HCT116 (cell line): ENCODE measurements around the gene LPO. TPM values are rescaled to one million over a fixed set of nuclear protein-coding genes. Genes with fewer than 3 reads are reported as not detected.

ENCODE experiments used
- ATAC-seq: fragments of 200-7000 bp; cut with Tn5 transposase; 2 replicates; pipeline ENCODE4 v1.9.1; 2020; ENCODE audit warnings: mild to moderate bottlenecking, moderate library complexity
- BruUV-seq: library from RNA; stranded (reverse); fragments of 400-500 nt; replicated peaks from 2 replicates; lab custom pipeline; 2021; lab: Mats Ljungman, UMichigan
- CTCF ChIA-PET: fragments of 300-600 bp; sonication (Branson Sonifier 250); formaldehyde crosslinking; loops from one replicate; lab custom pipeline; 2021; ENCODE audit warnings: antibody characterized with exemption; lab: Charles Lee
- POLR2A ChIA-PET: fragments of 300-600, 350-600 bp; sonication (Branson Sonifier 250); formaldehyde crosslinking; loops from one replicate; lab custom pipeline; 2021; ENCODE audit warnings: antibody characterized with exemption; lab: Charles Lee
- RAD21 ChIA-PET, 2 experiments: fragments of 300-600 bp; sonication (Branson Sonifier 250); formaldehyde crosslinking; loops; one replicate each; lab custom pipeline; 2023; ENCODE audit warnings: low total read pairs in 2 of 2; ENCODE audit not compliant: uncharacterized antibody in 2 of 2, unreplicated experiment in 2 of 2, low non-redundant PET in 1 of 2; lab: Charles Lee
- DNase-seq: peaks from one replicate; pipeline ENCODE4 v3.0.0-alpha.2; 2010; ENCODE audit warnings: low read depth, low spot score
- H2AFZ ChIP-seq: fragments of 200-600 bp; shearing (Covaris generic), sonication (generic); 2 replicates; pipeline ENCODE4 v1.6.1; 2017; ENCODE audit warnings: low read depth, mixed run types, mixed read lengths, antibody characterized with exemption, low read length; ENCODE audit not compliant: poor library complexity, severe bottlenecking
- H3K27ac ChIP-seq: 2 replicates; pipeline ENCODE4 v1.5.1; 2012; ENCODE audit warnings: low read depth, low read length
- H3K27me3 ChIP-seq: fragments of 200-600 bp; sonication (generic); 2 replicates; pipeline ENCODE4 v1.6.1; 2016; ENCODE audit warnings: mixed run types, low read length, mixed read lengths; ENCODE audit not compliant: insufficient read depth
- H3K36me3 ChIP-seq, 2 experiments: fragments of 200-500 bp in 1 of 2; fragments of 200-600 bp in 1 of 2; sonication (Bioruptor generic) in 1 of 2; sonication (generic) in 1 of 2; 2 replicates each; pipeline versions ENCODE4 v1.5.1 to v1.6.1; 2014 to 2016; ENCODE audit warnings: low read length in 2 of 2, inconsistent platforms in 1 of 2, mixed read lengths in 1 of 2, mixed run types in 1 of 2; ENCODE audit not compliant: insufficient read depth in 2 of 2, control insufficient read depth in 1 of 2
- H3K4me1 ChIP-seq, 2 experiments: fragments of 200-600 bp in 1 of 2; sonication (generic) in 1 of 2; 2 replicates each; pipeline versions ENCODE4 v1.5.1 to v1.6.1; 2012 to 2017; ENCODE audit warnings: low read length in 2 of 2, inconsistent platforms in 1 of 2, mild to moderate bottlenecking in 1 of 2, mixed read lengths in 1 of 2, mixed run types in 1 of 2, moderate library complexity in 1 of 2; ENCODE audit not compliant: insufficient read depth in 2 of 2, control insufficient read depth in 1 of 2
- H3K4me2 ChIP-seq: fragments of 200-600 bp; sonication (generic); 2 replicates; pipeline ENCODE4 v1.6.1; 2017; ENCODE audit warnings: mixed run types, low read length, mixed read lengths
- H3K4me3 ChIP-seq, 2 experiments: fragments of 200-600 bp in 1 of 2; sonication (generic) in 1 of 2; replicated peaks in 1 of 2; 2 replicates each; pipeline ENCODE4 v1.5.1; 2011 to 2016; ENCODE audit warnings: low read length in 2 of 2, control low read depth in 1 of 2, low read depth in 1 of 2, mild to moderate bottlenecking in 1 of 2, mixed read lengths in 1 of 2, mixed run types in 1 of 2
- H3K79me2 ChIP-seq: fragments of 200-600 bp; sonication (generic); 2 replicates; pipeline ENCODE4 v1.6.1; 2017; ENCODE audit warnings: mild to moderate bottlenecking, mixed run types, low read length, moderate library complexity, mixed read lengths; ENCODE audit not compliant: insufficient read depth
- H3K9ac ChIP-seq: fragments of 200-600 bp; sonication (generic); 2 replicates; pipeline ENCODE4 v1.6.1; 2016; ENCODE audit warnings: low read length, mixed read lengths
- H3K9me2 ChIP-seq: fragments of 200-600 bp; sonication (generic), shearing (Covaris generic); 2 replicates; pipeline ENCODE4 v1.6.1; 2017; ENCODE audit warnings: mixed run types, mild to moderate bottlenecking, moderate library complexity; ENCODE audit not compliant: insufficient read depth
- H3K9me3 ChIP-seq, 2 experiments: fragments of 200-500 bp in 1 of 2; fragments of 200-600 bp in 1 of 2; sonication (Bioruptor generic) in 1 of 2; sonication (generic) in 1 of 2; 2 replicates each; pipeline ENCODE4 v1.6.1; 2014 to 2017; ENCODE audit warnings: low read length in 2 of 2, mixed read lengths in 2 of 2, inconsistent platforms in 1 of 2, low read depth in 1 of 2, mild to moderate bottlenecking in 1 of 2, mixed run types in 1 of 2, moderate library complexity in 1 of 2; ENCODE audit not compliant: control insufficient read depth in 1 of 2, insufficient read depth in 1 of 2
- H4K20me1 ChIP-seq: fragments of 200-600 bp; sonication (generic), shearing (Covaris generic); 2 replicates; pipeline ENCODE4 v1.6.1; 2017; ENCODE audit warnings: mixed run types, mild to moderate bottlenecking, moderate library complexity; ENCODE audit not compliant: insufficient read depth
- ELF1 ChIP-seq: IDR thresholded peaks from 2 replicates; pipeline ENCODE4 v1.6.1; 2012; ENCODE audit warnings: low read depth, borderline replicate concordance
- FOSL1 ChIP-seq: IDR thresholded peaks from 2 replicates; pipeline ENCODE4 v1.6.1; 2012; ENCODE audit warnings: low read depth
- JUND ChIP-seq: IDR thresholded peaks from 2 replicates; pipeline ENCODE4 v1.6.1; 2012
- POLR2A ChIP-seq: IDR thresholded peaks from 2 replicates; pipeline ENCODE4 v1.7.0; 2011; ENCODE audit warnings: borderline replicate concordance; ENCODE audit not compliant: insufficient read depth, insufficient read length; ENCODE audit errors: extremely low read depth
- RAD21 ChIP-seq: IDR thresholded peaks from 2 replicates; pipeline ENCODE4 v1.6.1; 2012; ENCODE audit warnings: low read depth, mild to moderate bottlenecking
- SP1 ChIP-seq: IDR thresholded peaks from 2 replicates; pipeline ENCODE4 v1.6.1; 2012; ENCODE audit warnings: low read depth
- TCF7L2 ChIP-seq: IDR thresholded peaks from 2 replicates; pipeline ENCODE4 v1.7.0; 2011; ENCODE audit warnings: borderline replicate concordance, inconsistent platforms; ENCODE audit not compliant: insufficient read depth, insufficient read length; ENCODE audit errors: extremely low read depth
- YY1 ChIP-seq: IDR thresholded peaks from 2 replicates; pipeline ENCODE4 v1.6.1; 2011; ENCODE audit warnings: low read length, low read depth, moderate library complexity, mild to moderate bottlenecking; ENCODE audit not compliant: insufficient replicate concordance; ENCODE audit errors: extremely low read depth
- ZFX ChIP-seq: fragments of 450-650 bp; IDR thresholded peaks from 2 replicates; pipeline ENCODE4 v1.6.1; 2017
- intact Hi-C: fragments of 100-400 bp; cut with micrococcal nuclease; formaldehyde crosslinking; loops from 2 replicates; pipeline ENCODE4 v1.10.0; 2022
- total RNA-seq: library from RNA; stranded (reverse); gene quantifications from one replicate; pipeline ENCODE4 v1.2.1, GENCODE V29; 2021; ENCODE audit not compliant: unreplicated experiment
- TF ChIP-seq, protein P1 (sequence below): IDR thresholded peaks from 2 replicates; pipeline ENCODE4 v1.6.1; 2012
- TF ChIP-seq, protein P2 (sequence below): IDR thresholded peaks from 2 replicates; pipeline ENCODE4 v1.6.1; 2012; ENCODE audit warnings: low read depth
- TF ChIP-seq, protein P3 (sequence below), 3 experiments: fragments of 200-600 bp in 1 of 3; sonication (generic) in 1 of 3; IDR thresholded peaks in 2 of 3; conservative IDR thresholded peaks in 1 of 3; 2 replicates each; pipeline ENCODE4 v1.5.1; 2012 to 2017; ENCODE audit warnings: low read depth in 2 of 3, low read length in 2 of 3, antibody characterized with exemption in 1 of 3, borderline replicate concordance in 1 of 3, control low read depth in 1 of 3, mild to moderate bottlenecking in 1 of 3, mixed read lengths in 1 of 3, mixed run types in 1 of 3, moderate library complexity in 1 of 3; ENCODE audit not compliant: insufficient read depth in 1 of 3

The LPO gene
- total RNA-seq, 1 experiment from 2014 or later: not detected

DNA sequence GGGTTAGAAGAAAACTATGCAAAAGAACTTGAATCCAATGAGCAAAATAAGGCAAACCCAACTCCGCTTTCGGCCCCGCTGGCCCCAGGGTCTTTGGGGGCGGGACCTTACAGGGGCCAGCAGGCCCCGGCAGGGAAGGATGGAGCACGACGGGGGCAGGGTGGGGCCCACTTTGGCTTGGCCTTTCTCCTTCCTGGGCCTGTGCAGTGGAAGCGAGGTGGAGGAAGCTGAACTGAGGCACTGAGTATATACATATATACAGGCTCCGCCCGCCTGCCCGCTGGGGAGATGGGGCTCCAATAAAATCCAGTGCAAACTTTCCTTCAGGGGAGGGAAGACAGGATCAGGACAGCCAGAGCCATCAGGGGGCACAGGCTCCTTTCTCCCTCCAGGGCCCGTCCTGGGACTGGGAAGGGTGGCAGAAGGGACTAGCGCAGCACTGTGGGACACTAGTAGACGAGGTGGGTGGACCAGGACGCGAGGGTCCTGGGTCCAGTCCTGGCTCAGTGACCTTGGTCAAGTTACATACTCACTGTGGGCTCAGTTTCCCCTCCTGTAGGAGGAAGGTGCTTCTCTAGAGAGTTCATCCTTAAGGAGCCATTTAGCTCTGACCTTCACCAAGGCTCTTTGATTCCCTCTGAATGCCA, 63.2 kb downstream of the LPO start:
- CTCF ChIA-PET: no interaction called here
- RAD21 ChIA-PET: no interaction called here
- POLR2A ChIA-PET: no interaction called here
- ATAC-seq: no peak
- H3K27ac ChIP-seq: no peak overlapping the region
- H3K4me2 ChIP-seq: no peak overlapping the region
- H3K9me3 ChIP-seq: no peaks in the 10 kb centered on the region
- BruUV-seq: no TSS peak
- H2AFZ ChIP-seq: no peak overlapping the region
- no peak for DNase-seq
- H3K27me3 ChIP-seq: no peaks in the 10 kb centered on the region
- no peaks in the 10 kb centered on the region for H4K20me1 ChIP-seq
- TF ChIP-seq, protein P1, sequence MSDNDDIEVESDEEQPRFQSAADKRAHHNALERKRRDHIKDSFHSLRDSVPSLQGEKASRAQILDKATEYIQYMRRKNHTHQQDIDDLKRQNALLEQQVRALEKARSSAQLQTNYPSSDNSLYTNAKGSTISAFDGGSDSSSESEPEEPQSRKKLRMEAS: no peak
- TF ChIP-seq RAD21: no peak
- no peak for TF ChIP-seq ZFX
- TF ChIP-seq SP1: no peak
- no peak for TF ChIP-seq POLR2A
- TF ChIP-seq FOSL1: no peak
- TF ChIP-seq YY1: no peak
- TF ChIP-seq JUND: no peak
- no peak for TF ChIP-seq ELF1
- TF ChIP-seq, protein P2, sequence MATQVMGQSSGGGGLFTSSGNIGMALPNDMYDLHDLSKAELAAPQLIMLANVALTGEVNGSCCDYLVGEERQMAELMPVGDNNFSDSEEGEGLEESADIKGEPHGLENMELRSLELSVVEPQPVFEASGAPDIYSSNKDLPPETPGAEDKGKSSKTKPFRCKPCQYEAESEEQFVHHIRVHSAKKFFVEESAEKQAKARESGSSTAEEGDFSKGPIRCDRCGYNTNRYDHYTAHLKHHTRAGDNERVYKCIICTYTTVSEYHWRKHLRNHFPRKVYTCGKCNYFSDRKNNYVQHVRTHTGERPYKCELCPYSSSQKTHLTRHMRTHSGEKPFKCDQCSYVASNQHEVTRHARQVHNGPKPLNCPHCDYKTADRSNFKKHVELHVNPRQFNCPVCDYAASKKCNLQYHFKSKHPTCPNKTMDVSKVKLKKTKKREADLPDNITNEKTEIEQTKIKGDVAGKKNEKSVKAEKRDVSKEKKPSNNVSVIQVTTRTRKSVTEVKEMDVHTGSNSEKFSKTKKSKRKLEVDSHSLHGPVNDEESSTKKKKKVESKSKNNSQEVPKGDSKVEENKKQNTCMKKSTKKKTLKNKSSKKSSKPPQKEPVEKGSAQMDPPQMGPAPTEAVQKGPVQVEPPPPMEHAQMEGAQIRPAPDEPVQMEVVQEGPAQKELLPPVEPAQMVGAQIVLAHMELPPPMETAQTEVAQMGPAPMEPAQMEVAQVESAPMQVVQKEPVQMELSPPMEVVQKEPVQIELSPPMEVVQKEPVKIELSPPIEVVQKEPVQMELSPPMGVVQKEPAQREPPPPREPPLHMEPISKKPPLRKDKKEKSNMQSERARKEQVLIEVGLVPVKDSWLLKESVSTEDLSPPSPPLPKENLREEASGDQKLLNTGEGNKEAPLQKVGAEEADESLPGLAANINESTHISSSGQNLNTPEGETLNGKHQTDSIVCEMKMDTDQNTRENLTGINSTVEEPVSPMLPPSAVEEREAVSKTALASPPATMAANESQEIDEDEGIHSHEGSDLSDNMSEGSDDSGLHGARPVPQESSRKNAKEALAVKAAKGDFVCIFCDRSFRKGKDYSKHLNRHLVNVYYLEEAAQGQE: no peak
- no peak for TF ChIP-seq TCF7L2
- TF ChIP-seq, protein P3, sequence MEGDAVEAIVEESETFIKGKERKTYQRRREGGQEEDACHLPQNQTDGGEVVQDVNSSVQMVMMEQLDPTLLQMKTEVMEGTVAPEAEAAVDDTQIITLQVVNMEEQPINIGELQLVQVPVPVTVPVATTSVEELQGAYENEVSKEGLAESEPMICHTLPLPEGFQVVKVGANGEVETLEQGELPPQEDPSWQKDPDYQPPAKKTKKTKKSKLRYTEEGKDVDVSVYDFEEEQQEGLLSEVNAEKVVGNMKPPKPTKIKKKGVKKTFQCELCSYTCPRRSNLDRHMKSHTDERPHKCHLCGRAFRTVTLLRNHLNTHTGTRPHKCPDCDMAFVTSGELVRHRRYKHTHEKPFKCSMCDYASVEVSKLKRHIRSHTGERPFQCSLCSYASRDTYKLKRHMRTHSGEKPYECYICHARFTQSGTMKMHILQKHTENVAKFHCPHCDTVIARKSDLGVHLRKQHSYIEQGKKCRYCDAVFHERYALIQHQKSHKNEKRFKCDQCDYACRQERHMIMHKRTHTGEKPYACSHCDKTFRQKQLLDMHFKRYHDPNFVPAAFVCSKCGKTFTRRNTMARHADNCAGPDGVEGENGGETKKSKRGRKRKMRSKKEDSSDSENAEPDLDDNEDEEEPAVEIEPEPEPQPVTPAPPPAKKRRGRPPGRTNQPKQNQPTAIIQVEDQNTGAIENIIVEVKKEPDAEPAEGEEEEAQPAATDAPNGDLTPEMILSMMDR (IDR thresholded peaks at IDR 0.05 in 2 of 3, conservative IDR thresholded peaks at IDR 0.05 in 1 of 3; ENCODE audit: borderline replicate concordance in 1 of 3, insufficient read depth in 1 of 3, low read depth in 2 of 3, low read length in 2 of 3): no peak
- TF ChIP-seq, all 23 proteins: peak for 0
- Histone ChIP-seq H3K79me2 (no peaks in the 10 kb centered on the region), H3K9me2 (no peaks in the 10 kb centered on the region), H3K9ac (no peak overlapping the region), H3K36me3 (no peaks in the 10 kb centered on the region), H3K4me3 (no peak overlapping the region), H3K4me1 (peaks cover 0 to 9% of the 10 kb centered on the region in 2 experiments; a peak in 2 of 4 replicates)
- intact Hi-C loops: no loop called here
